ENCODE results near the gene NFKB1. TPM values are rescaled to one million over a fixed set of nuclear protein-coding genes. Genes with fewer than 3 reads are reported as not detected.

The NFKB1 gene
- total RNA-seq, 2 donors from 2014 or later, result 17.8 to 19.3 TPM

GRCh38 chr4:102518703-102519131 lies 17.6 kb downstream of the NFKB1 start:
- Histone ChIP-seq H3K27ac (no peak overlapping the region), H3K27me3 (no peaks in the 10 kb centered on the region), H3K9me3 (no peaks in the 10 kb centered on the region), H3K4me3 (no peak overlapping the region), H3K36me3 (no peaks in the 10 kb centered on the region), H3K4me1 (peaks cover 0 to 14% of the 10 kb centered on the region in 2 donors)
- TF ChIP-seq CTCF (IDR thresholded peaks at IDR 0.05), result no peak
- no peak for DNase-seq (ENCODE audit: low spot score)

- no peak for DNase-seq (ENCODE audit: low spot score)
- no peak for TF ChIP-seq CTCF (IDR thresholded peaks at IDR 0.05)
- no peaks in the 10 kb centered on the region for H3K27me3 ChIP-seq
- H3K27ac ChIP-seq, result no peak overlapping the region
- no peaks in the 10 kb centered on the region for H3K9me3 ChIP-seq
- no peak overlapping the region for H3K4me3 ChIP-seq
- peaks cover 0 to 14% of the 10 kb centered on the region in 2 donors for H3K4me1 ChIP-seq
- H3K36me3 ChIP-seq, result no peaks in the 10 kb centered on the region
Measured at GRCh38 chr4:102519925-102520324, 18.8 kb downstream of the NFKB1 start.

- H3K36me3 ChIP-seq, result no peaks in the 10 kb centered on the region
- H3K27me3 ChIP-seq, result no peaks in the 10 kb centered on the region
- H3K9me3 ChIP-seq, result no peaks in the 10 kb centered on the region
- no peak overlapping the region for H3K27ac ChIP-seq
- no peak overlapping the region for H3K4me3 ChIP-seq
- H3K4me1 ChIP-seq, result peaks cover 0 to 14% of the 10 kb centered on the region in 2 donors
- TF ChIP-seq CTCF (IDR thresholded peaks at IDR 0.05), result no peak
- DNase-seq (ENCODE audit: low spot score), result no peak
Measured at GRCh38 chr4:102521570-102521969, 20.4 kb downstream of the NFKB1 start.

GRCh38 chr4:102522031-102522440 lies 20.9 kb downstream of the NFKB1 start:
- no peak overlapping the region for H3K27ac ChIP-seq
- no peaks in the 10 kb centered on the region for H3K27me3 ChIP-seq
- TF ChIP-seq CTCF (IDR thresholded peaks at IDR 0.05), result no peak
- no peak for DNase-seq (ENCODE audit: low spot score)
- H3K4me1 ChIP-seq, result peaks cover 0 to 14% of the 10 kb centered on the region in 2 donors
- no peaks in the 10 kb centered on the region for H3K36me3 ChIP-seq
- no peaks in the 10 kb centered on the region for H3K9me3 ChIP-seq
- no peak overlapping the region for H3K4me3 ChIP-seq

GRCh38 chr4:102524691-102525090 lies 23.5 kb downstream of the NFKB1 start:
- no peak overlapping the region for H3K4me3 ChIP-seq
- H3K9me3 ChIP-seq, result no peaks in the 10 kb centered on the region
- no peak for DNase-seq (ENCODE audit: low spot score)
- H3K27ac ChIP-seq, result no peak overlapping the region
- no peak for TF ChIP-seq CTCF (IDR thresholded peaks at IDR 0.05)
- H3K27me3 ChIP-seq, result no peaks in the 10 kb centered on the region
- H3K36me3 ChIP-seq, result no peaks in the 10 kb centered on the region
- H3K4me1 ChIP-seq, result peaks cover 0 to 5% of the 10 kb centered on the region in 2 donors

- Histone ChIP-seq H3K27ac (no peak overlapping the region), H3K36me3 (no peaks in the 10 kb centered on the region), H3K4me1 (peaks cover 0 to 5% of the 10 kb centered on the region in 2 donors), H3K4me3 (no peak overlapping the region), H3K27me3 (no peaks in the 10 kb centered on the region), H3K9me3 (no peaks in the 10 kb centered on the region)
- TF ChIP-seq CTCF (IDR thresholded peaks at IDR 0.05), result no peak
- no peak for DNase-seq (ENCODE audit: low spot score)
Measured at GRCh38 chr4:102525097-102525496, 23.9 kb downstream of the NFKB1 start.
